Stimulated activated CD4-positive, alpha-beta T cell treated with anti-CD3 and anti-CD28 coated beads, Interleukin-2, amount 100 ng/mL, for 4 hours (primary cell): ENCODE measurements around the gene RPGRIP1.
"Not testable (repeated sequence)": the region's sequence is repeated elsewhere in the genome, so short reads cannot be mapped to it uniquely, and the experiment has no call there.

Source experiments
- DNase-seq: peaks from one replicate; pipeline ENCODE4 v3.0.0-alpha.2; 2020; ENCODE audit warnings: low read depth

RPGRIP1 gene

GRCh38 chr14:21279783-21280182 is at the start of gene RPGRIP1:
Gene RPGRIP1 (plus strand): TSS chr14:21280083. CDS start chr14:21287977, 7,894 bp downstream.
- no peak for DNase-seq

- no peak for DNase-seq
These were observed 48.7 kb upstream of the RPGRIP1 start for GRCh38 chr14:21231020-21231652.

- DNase-seq: no peak
These were observed 46.3 kb upstream of the RPGRIP1 start for GRCh38 chr14:21233457-21234076.

- DNase-seq: no peak
These were observed 45.8 kb upstream of the RPGRIP1 start for GRCh38 chr14:21234112-21234511.

- DNase-seq: no peak
These were observed 42.7 kb upstream of the RPGRIP1 start for GRCh38 chr14:21236948-21237797.

GRCh38 chr14:21238823-21239518 is 40.9 kb upstream of the RPGRIP1 start:
- DNase-seq: no peak

GRCh38 chr14:21240417-21240816 is 39.5 kb upstream of the RPGRIP1 start:
- no peak for DNase-seq

GRCh38 chr14:21241218-21241819 is 38.6 kb upstream of the RPGRIP1 start:
- no peak for DNase-seq

GRCh38 chr14:21244544-21244943 is 35.3 kb upstream of the RPGRIP1 start:
- no peak for DNase-seq

- no peak for DNase-seq
These were observed 34.1 kb upstream of the RPGRIP1 start for GRCh38 chr14:21245813-21246212.

- DNase-seq: no peak
These were observed 31.5 kb upstream of the RPGRIP1 start for GRCh38 chr14:21248338-21248737.

- no peak for DNase-seq
These were observed 31.0 kb upstream of the RPGRIP1 start for GRCh38 chr14:21248739-21249411.

- DNase-seq: no peak
These were observed 28.7 kb upstream of the RPGRIP1 start for GRCh38 chr14:21251215-21251614.

GRCh38 chr14:21252149-21252548 is 27.7 kb upstream of the RPGRIP1 start:
- no peak for DNase-seq

GRCh38 chr14:21255385-21256101 is 24.3 kb upstream of the RPGRIP1 start:
- DNase-seq: no peak

GRCh38 chr14:21256102-21256447 is 23.8 kb upstream of the RPGRIP1 start:
- DNase-seq: not testable (repeated sequence)

- no peak for DNase-seq
These were observed 23.1 kb upstream of the RPGRIP1 start for GRCh38 chr14:21256539-21257393.

- no peak for DNase-seq
These were observed 22.4 kb upstream of the RPGRIP1 start for GRCh38 chr14:21257394-21257909.

GRCh38 chr14:21258005-21258888 is 21.6 kb upstream of the RPGRIP1 start:
- no peak for DNase-seq
